Measurements from ENCODE around the gene POC1A.
"Not testable (repeated sequence)": the region's sequence is repeated elsewhere in the genome, so short reads cannot be mapped to it uniquely, and the experiment has no call there.

POC1A gene

GRCh38 chr3:52036222-52036694, 118.0 kb downstream of the POC1A start:
- in situ Hi-C loops (cut with MboI; ENCODE audit: low sequenced_read_pairs): no loop called here

- in situ Hi-C loops (cut with MboI; ENCODE audit: low sequenced_read_pairs): no loop called here
Measured at GRCh38 chr3:52034651-52035050, 119.6 kb downstream of the POC1A start.

GRCh38 chr3:52034212-52034611, 120.0 kb downstream of the POC1A start:
- in situ Hi-C loops (cut with MboI; ENCODE audit: low sequenced_read_pairs): no loop called here

- in situ Hi-C loops (cut with MboI; ENCODE audit: low sequenced_read_pairs): not testable (repeated sequence)
Measured at GRCh38 chr3:52033748-52034147, 120.5 kb downstream of the POC1A start.

- in situ Hi-C loops (cut with MboI; ENCODE audit: low sequenced_read_pairs): no loop called here
Measured at GRCh38 chr3:52032702-52033408, 121.4 kb downstream of the POC1A start.

- in situ Hi-C loops (cut with MboI; ENCODE audit: low sequenced_read_pairs): no loop called here
Measured at GRCh38 chr3:52031896-52032295, 122.3 kb downstream of the POC1A start.

- in situ Hi-C loops (cut with MboI; ENCODE audit: low sequenced_read_pairs): no loop called here
Measured at GRCh38 chr3:52030714-52031310, 123.4 kb downstream of the POC1A start.

GRCh38 chr3:52029535-52029934, 124.7 kb downstream of the POC1A start:
- in situ Hi-C loops (cut with MboI; ENCODE audit: low sequenced_read_pairs): no loop called here

GRCh38 chr3:52029053-52029452, 125.2 kb downstream of the POC1A start:
- in situ Hi-C loops (cut with MboI; ENCODE audit: low sequenced_read_pairs): no loop called here

- in situ Hi-C loops (cut with MboI; ENCODE audit: low sequenced_read_pairs): no loop called here
Measured at GRCh38 chr3:52028572-52028971, 125.7 kb downstream of the POC1A start.

- in situ Hi-C loops (cut with MboI; ENCODE audit: low sequenced_read_pairs): no loop called here
Measured at GRCh38 chr3:52026041-52026440, 128.2 kb downstream of the POC1A start.

GRCh38 chr3:52025453-52025852, 128.8 kb downstream of the POC1A start:
- in situ Hi-C loops (cut with MboI; ENCODE audit: low sequenced_read_pairs): no loop called here

All from HL-60/S4 (cell line).